ENCODE data around the gene SEMA3C. TPM values are rescaled to one million over a fixed set of nuclear protein-coding genes. Genes with fewer than 3 reads are reported as not detected.

Gene SEMA3C
- total and polyA plus RNA-seq, 2 donors (not counting 3 experiments of a cell fraction or from before 2014, with no cell fraction given) = 0.01 to 0.09 TPM

DNA sequence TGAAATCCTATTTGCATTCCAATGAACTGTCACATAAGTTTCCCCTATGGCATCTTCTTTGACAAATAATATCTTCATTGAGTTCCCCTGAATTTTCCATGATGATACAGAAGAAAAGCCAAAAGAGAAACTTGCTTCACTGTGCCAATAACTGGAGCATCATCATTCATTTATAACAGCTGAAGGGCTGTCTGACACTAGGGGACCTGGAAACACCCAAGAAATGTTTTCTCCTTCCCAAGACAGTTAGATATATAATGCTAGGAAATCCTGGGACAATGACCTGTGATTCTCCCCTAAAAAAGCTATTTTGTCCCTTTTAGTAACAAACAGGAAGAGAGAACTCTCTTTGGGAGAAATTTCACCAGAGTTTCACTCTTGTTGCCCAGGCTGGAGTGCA, 133.6 kb downstream of the SEMA3C start:
- Histone ChIP-seq H3K79me2 (ENCODE audit: control insufficient read depth, insufficient read depth, low read length) (no peaks in the 10 kb centered on the region), H2AFZ (ENCODE audit: low read depth, low read length) (no peak overlapping the region), H3K4me2 (ENCODE audit: insufficient read depth, low read length) (no peak overlapping the region), H3K36me3 (ENCODE audit: control insufficient read depth in 2 of 2, extremely low read depth in 1 of 2, insufficient read depth in 2 of 2, low read length in 2 of 2) (no peaks in the 10 kb centered on the region), H3K9me3 (replicated peaks; ENCODE audit: control insufficient read depth, insufficient read depth, low read length) (no peaks in the 10 kb centered on the region), H3K27me3 (ENCODE audit: control insufficient read depth in 2 of 2, insufficient read depth in 2 of 2, low read length in 2 of 2) (no peaks in the 10 kb centered on the region), H3K9me1 (replicated peaks; ENCODE audit: control insufficient read depth, extremely low read depth, insufficient read depth, low read length) (no peaks in the 10 kb centered on the region), H4K20me1 (replicated peaks; ENCODE audit: control insufficient read depth, extremely low read depth, insufficient read depth, low read length) (no peaks in the 10 kb centered on the region), H3K4me3 (replicated peaks in 1 of 3; ENCODE audit: insufficient read depth in 1 of 3, low read depth in 1 of 3, low read length in 3 of 3) (no peak overlapping the region), H3K4me1 (ENCODE audit: control insufficient read depth, extremely low read depth, insufficient read depth, low read length) (no peaks in the 10 kb centered on the region), H3K9ac (replicated peaks; ENCODE audit: extremely low read depth, insufficient read depth, low read length) (no peak overlapping the region), H3K27ac (ENCODE audit: insufficient read depth, low read depth, low read length) (no peak overlapping the region)
- no TSS peak for BruUV-seq (replicated peaks)
- TF ChIP-seq JUN (IDR thresholded peaks at IDR 0.05; ENCODE audit: borderline replicate concordance, insufficient read depth, insufficient read length, low read depth) (no peak), MYC (IDR thresholded peaks at IDR 0.05; ENCODE audit: low read depth, low read length) (no peak), FOS (IDR thresholded peaks at IDR 0.05; ENCODE audit: borderline replicate concordance, insufficient read depth, low read length) (no peak), EZH2 (IDR thresholded peaks at IDR 0.05; ENCODE audit: borderline replicate concordance, low read depth, low read length, severe bottlenecking) (no peak), GATA2 (IDR thresholded peaks at IDR 0.05; ENCODE audit: insufficient read depth, insufficient read length, low read depth, low read length) (no peak), POLR2A (IDR thresholded peaks at IDR 0.05; ENCODE audit: low read depth, low read length) (no peak), CTCF (IDR thresholded peaks at IDR 0.05; ENCODE audit: extremely low read depth in 1 of 2, insufficient read depth in 1 of 2, low read depth in 1 of 2, low read length in 2 of 2) (no peak), POLR2AphosphoS5 (IDR thresholded peaks at IDR 0.05; ENCODE audit: insufficient read depth, low read depth, low read length) (no peak), MAX (IDR thresholded peaks at IDR 0.05; ENCODE audit: insufficient read depth, insufficient read length) (no peak)
- ChIA-PET POLR2A (no interaction called here), CTCF (interaction anchor here (1.2 kb wide), 1 partner anchor 10 kb away, joined by 3 read pairs; no protein-coding TSS in a partner anchor)
- no peak for DNase-seq (ENCODE audit: low read depth, low spot score)
- FAIRE-seq = no peak
- dilution Hi-C loops (cut with MboI; ENCODE audit: extremely low pct_ligation_motif_present, low sequenced_read_pairs) (no loop called here), intact Hi-C loops (cut with micrococcal nuclease) (no loop called here)
